CD14-positive monocyte (primary cell): Measurements from ENCODE around the gene ZFYVE21. TPM values are rescaled to one million over a fixed set of nuclear protein-coding genes. Genes with fewer than 3 reads are reported as not detected.

Experiments
- DNase-seq, 3 donors: peaks; one replicate each; pipeline ENCODE4 v3.0.0-alpha.2; 2011 to 2022
- H2AFZ ChIP-seq: 2 replicates; pipeline ENCODE4 v1.6.0; 2012; ENCODE audit warnings: mild to moderate bottlenecking, low read depth, low read length, inconsistent platforms; ENCODE audit not compliant: insufficient read depth, poor library complexity, severe bottlenecking
- H3K27ac ChIP-seq, 2 donors: 1 replicate in 1 of 2; 2 replicates in 1 of 2; pipeline ENCODE4 v1.5.1; 2012 to 2013; ENCODE audit warnings: low read length in 2 of 2, control low read depth in 1 of 2, inconsistent platforms in 1 of 2, low read depth in 1 of 2, mild to moderate bottlenecking in 1 of 2
- H3K27me3 ChIP-seq, 2 donors: one replicate each; pipeline versions ENCODE4 v1.6.0 to v1.6.1; 2011 to 2013; ENCODE audit warnings: low read length in 2 of 2; ENCODE audit not compliant: control insufficient read depth in 2 of 2, insufficient read depth in 2 of 2
- H3K36me3 ChIP-seq, 2 donors: replicated peaks in 1 of 2; 1 replicate in 1 of 2; 2 replicates in 1 of 2; pipeline versions ENCODE4 v1.5.1 to v1.6.1; 2012 to 2013; ENCODE audit warnings: low read length in 2 of 2, control low read depth in 1 of 2, inconsistent platforms in 1 of 2, mild to moderate bottlenecking in 1 of 2; ENCODE audit not compliant: insufficient read depth in 2 of 2, control insufficient read depth in 1 of 2
- H3K4me1 ChIP-seq, 2 donors: 1 replicate in 1 of 2; 2 replicates in 1 of 2; pipeline versions ENCODE4 v1.5.1 to v1.6.1; 2012 to 2013; ENCODE audit warnings: low read length in 2 of 2, control low read depth in 1 of 2, inconsistent platforms in 1 of 2, mild to moderate bottlenecking in 1 of 2, moderate library complexity in 1 of 2; ENCODE audit not compliant: insufficient read depth in 2 of 2, control insufficient read depth in 1 of 2
- H3K4me2 ChIP-seq: replicated peaks from 2 replicates; pipeline ENCODE3; 2012; ENCODE audit warnings: low read length, moderate library complexity, mild to moderate bottlenecking; ENCODE audit not compliant: poor library complexity, severe bottlenecking; ENCODE audit errors: extremely low read depth
- H3K4me3 ChIP-seq, 3 experiments: fragments of 200-600 bp in 1 of 3; sonication (generic) in 1 of 3; replicated peaks in 1 of 3; 1 replicate in 2 of 3; 2 replicates in 1 of 3; pipeline ENCODE4 v1.5.1; 2011 to 2013; ENCODE audit warnings: low read length in 3 of 3, mild to moderate bottlenecking in 3 of 3, control low read depth in 2 of 3, low read depth in 2 of 3, inconsistent platforms in 1 of 3, moderate library complexity in 1 of 3
- H3K79me2 ChIP-seq: 2 replicates; pipeline ENCODE4 v1.6.0; 2012; ENCODE audit warnings: mild to moderate bottlenecking, control low read depth, inconsistent platforms, low read length, moderate library complexity; ENCODE audit not compliant: insufficient read depth
- H3K9ac ChIP-seq: 2 replicates; pipeline ENCODE4 v1.6.0; 2017; ENCODE audit warnings: low read length, mild to moderate bottlenecking; ENCODE audit not compliant: insufficient read depth, poor library complexity, severe bottlenecking
- H3K9me3 ChIP-seq, 2 donors: replicated peaks in 1 of 2; 1 replicate in 1 of 2; 2 replicates in 1 of 2; pipeline versions ENCODE4 v1.5.1 to v1.6.1; 2012 to 2013; ENCODE audit warnings: low read length in 2 of 2, control low read depth in 1 of 2; ENCODE audit not compliant: control insufficient read depth in 1 of 2, insufficient read depth in 1 of 2
- H4K20me1 ChIP-seq: 2 replicates; pipeline ENCODE4 v1.6.0; 2012; ENCODE audit warnings: mild to moderate bottlenecking, low read length, control low read depth, moderate library complexity; ENCODE audit not compliant: insufficient read depth
- H3K27ac Mint-ChIP-seq, 7 donors: one replicate each; pipeline ENCODE4 v1.8.0; 2020; ENCODE audit warnings: mild to moderate bottlenecking in 7 of 7, mixed read lengths in 7 of 7, moderate library complexity in 6 of 7, inconsistent platforms in 2 of 7
- H3K27me3 Mint-ChIP-seq, 3 donors: one replicate each; pipeline ENCODE4 v1.8.0; 2021 to 2022; ENCODE audit warnings: low read depth in 3 of 3, mild to moderate bottlenecking in 3 of 3, mixed read lengths in 3 of 3, moderate library complexity in 3 of 3, inconsistent platforms in 1 of 3
- H3K36me3 Mint-ChIP-seq, 2 donors: one replicate each; pipeline ENCODE4 v1.8.0; 2020; ENCODE audit warnings: mixed read lengths in 2 of 2, inconsistent platforms in 1 of 2, mild to moderate bottlenecking in 1 of 2
- H3K4me1 Mint-ChIP-seq: one replicate; pipeline ENCODE4 v1.8.0; 2020; ENCODE audit warnings: mild to moderate bottlenecking, mixed read lengths
- H3K4me3 Mint-ChIP-seq, 2 donors: one replicate each; pipeline ENCODE4 v1.8.0; 2020; ENCODE audit warnings: mild to moderate bottlenecking in 2 of 2, mixed read lengths in 2 of 2, moderate library complexity in 1 of 2
- H3K9me3 Mint-ChIP-seq, 7 donors: one replicate each; pipeline ENCODE4 v1.8.0; 2020 to 2022; ENCODE audit warnings: mixed read lengths in 7 of 7, mild to moderate bottlenecking in 6 of 7, moderate library complexity in 6 of 7, inconsistent platforms in 2 of 7
- CTCF ChIP-seq: fragments of 200-600 bp; IDR thresholded peaks from one replicate; pipeline ENCODE4 v1.8.0; 2022; ENCODE audit warnings: antibody characterized with exemption, mild to moderate bottlenecking
- WGBS: methylation state at CpG from one replicate; pipeline ENCODE4 v1.1.5; 2013; ENCODE audit warnings: missing lambda C conversion rate; ENCODE audit not compliant: insufficient coverage; 5-methylcytosine and 5-hydroxymethylcytosine counted together
- intact Hi-C, 2 donors: fragments of 100-400 bp; cut with micrococcal nuclease; formaldehyde crosslinking; loops; one replicate each; pipeline versions ENCODE4 v1.15.0 to v1.15.1; 2023
- polyA plus RNA-seq, 3 donors: library from polyadenylated mRNA; depleted of rRNA in 1 of 3; unstranded in 2 of 3; stranded (reverse) in 1 of 3; fragments of 300-500 nt in 2 of 3; fragments of >200 nt in 1 of 3; fragmentation: Illumina TruSeq in 2 of 3; gene quantifications; 1 replicate in 2 of 3; 2 replicates in 1 of 3; pipeline ENCODE4 v1.2.3, GENCODE V29; 2012 to 2021

Gene ZFYVE21
- polyA plus RNA-seq, 3 donors, result 22.1 to 36.5 (median 33.1) TPM

- Histone ChIP-seq H3K79me2 (no peaks in the 10 kb centered on the region), H3K9ac (no peak overlapping the region), H3K27ac (no peak overlapping the region), H3K36me3 (peaks cover 83 to 97% of the 10 kb centered on the region in 2 donors), H4K20me1 (peaks cover 56% of the 10 kb centered on the region), H2AFZ (no peak overlapping the region), H3K4me3 (no peak overlapping the region), H3K4me2 (no peak overlapping the region), H3K4me1 (no peaks in the 10 kb centered on the region), H3K27me3 (no peaks in the 10 kb centered on the region), H3K9me3 (no peaks in the 10 kb centered on the region)
- H3K4me1 Mint-ChIP-seq, result no peaks in the 10 kb centered on the region
- H3K27ac Mint-ChIP-seq, result no peak overlapping the region
- WGBS, result 100% methylated on average over 2 of the region's 4 CpGs
- no peak for DNase-seq
- peaks cover 0 to 4% (median 0%) of the 10 kb centered on the region in 7 donors for H3K9me3 Mint-ChIP-seq
- no peak for TF ChIP-seq CTCF
- H3K36me3 Mint-ChIP-seq, result peaks cover 74 to 86% of the 10 kb centered on the region in 2 donors
- H3K4me3 Mint-ChIP-seq, result no peak overlapping the region
- intact Hi-C loops, result loop anchor here in 1 of 2 donors (10.0 kb wide), 1 partner anchor 113 kb away; no protein-coding TSS in a partner anchor
- peaks cover 0 to 2% (median 1%) of the 10 kb centered on the region in 3 donors for H3K27me3 Mint-ChIP-seq
Measured at GRCh38 chr14:103687712-103688111, 27.9 kb upstream of the ZFYVE21 start.

GRCh38 chr14:103688441-103688840 lies 27.2 kb upstream of the ZFYVE21 start:
- peaks cover 83 to 97% of the 10 kb centered on the region in 2 donors for H3K36me3 ChIP-seq
- Mint-ChIP-seq H3K36me3 (peaks cover 73 to 86% of the 10 kb centered on the region in 2 donors), H3K27ac (no peak overlapping the region), H3K4me1 (no peaks in the 10 kb centered on the region), H3K27me3 (peaks cover 0 to 1% (median under 1%) of the 10 kb centered on the region in 3 donors), H3K9me3 (peaks cover 0 to 4% (median 0%) of the 10 kb centered on the region in 7 donors), H3K4me3 (no peak overlapping the region)
- no peak overlapping the region for H2AFZ ChIP-seq
- no peaks in the 10 kb centered on the region for H3K27me3 ChIP-seq
- no peak overlapping the region for H3K27ac ChIP-seq
- no peaks in the 10 kb centered on the region for H3K9me3 ChIP-seq
- no peak overlapping the region for H3K9ac ChIP-seq
- peaks cover 57% of the 10 kb centered on the region for H4K20me1 ChIP-seq
- H3K4me2 ChIP-seq, result no peak overlapping the region
- intact Hi-C loops, result loop anchor here in 1 of 2 donors (10.0 kb wide), 1 partner anchor 114 kb away; no protein-coding TSS in a partner anchor
- H3K79me2 ChIP-seq, result no peaks in the 10 kb centered on the region
- H3K4me1 ChIP-seq, result no peaks in the 10 kb centered on the region
- TF ChIP-seq CTCF, result no peak
- 93% methylated on average over 3 of the region's 5 CpGs for WGBS
- H3K4me3 ChIP-seq, result no peak overlapping the region
- DNase-seq, result no peak
